GDM1 (cell line): Measurements from ENCODE around the gene CEP120.
"Not testable (repeated sequence)": the region's sequence is repeated elsewhere in the genome, so short reads cannot be mapped to it uniquely, and the experiment has no call there.

Source experiments
- DNase-seq: peaks from one replicate; lab custom pipeline; 2025; lab: John Stamatoyannopoulos, UW

Gene CEP120

DNA sequence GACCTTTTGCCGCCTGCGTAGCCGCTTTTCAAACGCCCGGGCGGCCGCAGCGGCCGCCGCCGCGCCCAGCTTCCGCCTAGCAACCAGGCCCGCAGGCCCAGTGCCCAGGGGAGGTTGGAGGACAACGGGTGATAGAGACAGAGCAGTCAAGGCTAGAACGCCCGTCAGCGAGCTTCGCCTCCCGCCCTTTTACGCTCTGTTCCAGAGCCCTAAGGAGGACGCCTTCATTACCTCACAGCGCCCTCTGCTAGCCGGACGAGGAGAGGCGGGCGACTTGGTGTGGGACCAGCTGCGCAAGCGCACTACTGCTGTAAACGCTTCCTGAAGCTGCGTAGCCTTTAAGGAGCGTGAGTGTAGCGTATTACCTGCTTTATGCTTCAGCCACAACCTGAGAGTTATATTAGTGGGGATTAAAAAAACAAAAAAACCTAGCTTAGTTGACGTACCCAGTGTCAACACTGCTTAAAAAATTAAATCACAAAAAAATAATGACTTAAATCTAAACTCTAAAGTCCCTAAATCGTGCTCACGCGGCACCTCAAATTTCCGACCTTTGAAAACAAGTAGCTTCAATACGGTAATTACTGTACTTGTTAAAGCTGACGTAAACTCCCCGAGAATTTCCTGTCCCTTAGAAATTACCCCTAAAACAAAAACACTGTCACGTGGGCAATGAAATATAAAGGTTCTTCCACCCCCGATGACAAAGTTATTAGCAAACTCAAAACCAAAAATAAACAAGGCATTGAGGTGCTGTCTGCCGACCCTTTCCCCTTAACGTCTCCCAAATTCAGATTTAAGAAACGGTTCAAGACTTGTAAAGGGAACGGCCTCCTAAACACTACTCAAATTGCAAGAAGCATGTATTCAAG lies at the start of gene CEP120:
TSS of gene CEP120 (minus strand) at position 126 of the 872 bp plus-strand sequence. CDS start 405 bp downstream, outside the sequence.
- peak; percentile 99 for DNase-seq

DNA sequence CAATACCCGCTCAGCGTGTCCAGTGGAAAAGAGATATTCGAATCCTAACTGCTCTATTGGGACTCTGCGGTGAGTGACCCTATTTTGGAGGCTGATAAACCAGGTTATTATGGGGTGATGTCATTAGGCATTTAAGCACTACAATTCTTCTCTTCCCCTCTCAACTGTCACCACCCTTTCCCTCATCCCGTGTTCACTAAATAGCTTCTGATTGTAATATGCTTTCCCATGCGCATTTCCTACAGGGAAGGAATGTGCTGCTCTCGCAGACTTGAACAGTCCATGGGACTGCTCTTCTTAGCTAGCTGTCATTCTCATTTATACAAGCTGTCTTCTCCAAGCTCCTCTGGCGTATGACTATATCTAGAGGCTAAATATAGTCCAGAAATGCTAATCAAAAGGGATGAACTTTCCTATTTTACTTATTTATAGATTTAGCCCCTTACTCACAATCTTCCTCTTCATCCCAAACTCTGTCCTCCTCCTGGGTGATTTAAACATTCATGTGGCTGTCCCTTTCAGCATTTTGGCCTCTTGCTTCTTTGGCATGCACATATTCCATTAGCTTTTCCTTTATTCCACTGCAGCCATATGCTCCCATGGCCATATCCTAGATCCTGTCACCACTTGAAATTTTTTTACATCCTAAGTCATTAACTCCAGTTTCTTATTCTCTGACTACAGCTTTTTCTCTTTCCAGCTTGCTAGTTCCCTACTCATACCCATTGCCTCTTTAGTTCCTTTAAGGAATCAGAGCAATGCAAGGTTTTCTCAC lies 49.1 kb upstream of the CEP120 start:
- no peak for DNase-seq

DNA sequence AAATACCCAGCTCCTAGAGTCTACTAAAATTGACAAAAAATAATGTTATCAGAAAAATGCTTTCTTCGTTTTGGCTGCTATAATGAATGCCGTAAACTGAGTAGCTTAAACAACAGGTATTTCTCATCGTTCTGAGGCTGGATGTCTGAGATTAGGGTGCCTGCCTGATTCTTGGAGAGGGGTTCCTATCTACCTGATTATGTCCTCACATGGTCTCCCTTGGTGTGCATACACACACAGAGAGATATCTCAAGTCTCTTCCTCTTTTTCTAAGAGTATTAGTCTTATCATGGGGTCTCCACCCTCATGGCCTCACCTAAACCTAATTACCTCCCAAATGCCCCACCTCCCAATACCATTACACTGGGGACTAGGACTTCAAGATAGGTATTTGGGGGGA lies 48.2 kb upstream of the CEP120 start:
- no peak for DNase-seq

DNA sequence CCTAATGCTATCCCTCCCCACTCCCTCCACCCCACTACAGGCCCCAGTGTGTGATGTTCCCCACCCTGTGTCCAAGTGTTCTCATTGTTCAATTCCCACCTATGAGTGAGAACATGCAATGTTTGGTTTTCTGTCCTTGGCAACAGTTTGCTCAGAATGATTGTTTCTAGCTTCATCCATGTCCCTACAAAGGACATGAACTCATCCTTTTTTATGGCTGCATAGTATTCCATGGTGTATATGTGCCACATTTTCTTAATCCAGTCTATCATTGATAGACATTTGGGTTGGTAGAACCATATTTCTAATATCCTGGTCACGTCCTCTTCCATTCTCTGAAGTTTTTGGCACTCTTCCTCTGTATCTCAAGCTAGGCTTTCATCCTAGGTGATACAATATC lies 43.6 kb upstream of the CEP120 start:
- not testable (repeated sequence) for DNase-seq

DNA sequence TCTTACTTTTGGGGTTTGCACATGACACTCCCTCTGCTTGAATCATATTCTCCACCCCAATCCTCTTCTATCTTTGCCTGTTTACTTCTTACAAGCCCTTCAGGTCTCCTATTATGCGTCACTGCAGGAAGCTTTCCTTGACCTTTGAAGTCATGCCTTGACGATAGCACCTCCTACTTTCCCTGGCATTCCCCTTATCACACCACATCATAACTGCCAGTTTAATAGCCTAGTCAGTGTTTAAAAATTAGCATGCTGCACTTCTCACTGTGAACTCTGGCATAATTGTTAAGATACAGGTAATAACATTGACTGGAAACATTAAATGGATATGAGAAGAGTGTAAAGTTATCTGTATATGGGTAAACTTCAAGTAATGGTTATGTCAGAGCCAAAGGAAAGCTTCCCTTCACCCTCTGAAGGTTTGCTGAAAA lies 37.1 kb upstream of the CEP120 start:
- no peak for DNase-seq

DNA sequence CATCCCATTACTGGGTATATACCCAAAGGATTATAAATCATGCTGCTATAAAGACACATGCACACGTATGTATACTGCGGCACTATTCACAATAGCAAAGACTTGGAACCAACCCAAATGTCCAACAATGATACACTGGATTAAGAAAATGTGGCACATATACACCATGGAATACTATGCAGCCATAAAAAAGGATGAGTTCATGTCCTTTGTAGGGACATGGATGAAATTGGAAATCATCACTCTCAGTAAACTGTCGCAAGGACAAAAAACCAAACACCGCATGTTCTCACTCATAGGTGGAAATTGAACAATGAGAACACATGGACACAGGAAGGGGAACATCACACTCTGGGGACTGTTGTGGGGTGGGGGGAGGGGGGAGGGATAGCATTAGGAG lies 35.8 kb upstream of the CEP120 start:
- not testable (repeated sequence) for DNase-seq

DNA sequence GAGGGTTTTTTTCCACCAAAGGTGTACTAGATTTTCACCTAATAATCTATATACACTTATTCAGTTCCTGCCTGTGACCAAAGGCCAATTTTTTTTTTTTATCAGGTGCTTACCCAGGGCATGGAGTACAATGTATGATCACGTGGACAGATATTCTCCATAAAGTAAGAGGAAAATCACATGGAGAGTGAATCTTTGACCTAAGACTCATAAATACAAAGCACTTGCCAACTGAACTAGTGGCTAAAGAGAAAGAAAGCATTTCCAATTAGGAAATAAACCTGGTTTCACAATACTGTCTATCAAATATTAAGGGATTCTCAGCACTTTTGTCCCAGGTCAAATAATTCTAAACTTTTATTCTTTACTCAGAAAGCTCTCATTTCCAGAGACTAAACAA lies 33.0 kb upstream of the CEP120 start:
- no peak for DNase-seq

DNA sequence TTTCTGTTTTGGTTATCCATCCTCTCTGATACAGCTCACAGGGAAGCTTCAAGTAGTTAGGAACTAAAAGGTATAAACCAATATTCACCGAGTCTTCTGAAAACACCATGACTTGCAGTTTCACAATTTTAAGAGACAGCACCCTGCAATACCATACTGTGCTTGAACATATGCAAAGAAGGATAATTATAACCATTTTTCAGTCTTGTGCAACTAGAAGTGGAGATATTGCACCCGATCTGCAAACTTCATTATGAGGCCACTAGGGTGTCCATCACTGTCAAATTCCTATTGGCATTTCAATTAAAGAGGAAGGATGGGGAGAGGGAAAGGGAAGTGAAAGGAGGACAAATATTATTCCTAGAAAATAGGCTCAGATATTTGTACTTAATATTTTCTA lies 32.4 kb upstream of the CEP120 start:
- DNase-seq = no peak

DNA sequence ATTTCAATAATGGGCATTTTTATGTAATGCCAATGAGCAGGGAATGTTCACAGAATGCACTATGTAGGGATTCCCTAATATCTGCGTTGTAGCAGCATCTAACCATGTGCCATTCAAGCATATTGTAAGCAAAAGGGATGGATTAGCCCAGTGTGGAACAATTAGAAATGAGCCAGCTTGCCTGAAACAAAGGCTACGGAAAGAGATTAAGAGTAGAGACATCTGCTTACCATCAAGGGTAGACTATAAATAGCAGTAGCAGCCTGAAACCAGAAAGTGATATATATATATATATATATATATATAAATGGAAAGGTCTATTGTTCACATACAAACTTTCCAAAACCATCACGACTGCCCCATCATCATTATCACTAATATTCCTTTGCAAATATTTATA lies 31.9 kb upstream of the CEP120 start:
- no peak for DNase-seq

DNA sequence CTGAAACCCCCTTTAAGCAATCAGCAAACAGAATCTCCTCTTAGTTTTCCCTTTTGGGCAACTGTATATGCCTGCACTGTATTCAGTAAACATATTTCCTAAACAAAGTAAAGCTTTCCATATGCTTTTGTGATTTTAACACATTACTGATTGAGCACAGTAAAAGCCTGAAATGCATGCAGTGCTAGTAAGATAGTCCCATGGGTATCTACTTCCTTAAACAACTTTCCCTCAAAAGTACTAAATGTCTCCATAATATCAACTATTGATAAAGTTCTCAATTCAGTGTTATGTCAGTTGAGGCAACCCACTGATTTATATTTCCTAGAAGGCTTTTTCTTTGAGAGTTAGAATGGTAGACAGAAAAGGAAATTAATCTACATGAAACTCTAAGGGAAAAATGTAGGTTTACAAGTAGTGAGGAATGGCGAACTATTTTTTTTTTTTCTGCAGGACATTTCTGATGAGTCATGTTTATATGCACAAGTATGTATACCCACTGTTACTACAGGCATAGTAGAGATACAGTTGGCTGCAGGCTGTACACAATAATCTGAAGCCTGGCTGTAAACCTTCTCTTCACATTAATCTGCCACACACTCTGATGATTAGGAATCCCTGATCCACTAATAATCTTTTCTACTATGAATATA lies 31.2 kb upstream of the CEP120 start:
- DNase-seq = no peak

DNA sequence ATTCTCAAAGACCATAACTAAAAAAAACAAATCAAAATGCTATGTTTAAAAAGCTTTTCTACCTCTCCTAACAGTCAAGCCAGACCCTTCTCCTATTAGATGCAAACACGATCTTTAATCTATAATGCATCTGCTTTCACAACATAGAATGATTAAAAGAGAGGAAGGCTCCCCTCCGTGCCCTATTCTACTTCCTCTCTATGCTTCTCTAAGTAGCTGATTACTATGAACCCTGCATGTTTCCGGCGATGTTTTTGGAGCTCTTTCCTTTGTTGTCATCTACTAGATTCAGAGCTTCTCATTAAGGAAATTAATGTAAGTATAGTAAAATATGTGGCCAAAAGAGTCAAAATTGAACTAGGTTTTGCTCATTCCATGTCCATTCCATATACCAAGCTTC lies 29.2 kb upstream of the CEP120 start:
- no peak for DNase-seq

DNA sequence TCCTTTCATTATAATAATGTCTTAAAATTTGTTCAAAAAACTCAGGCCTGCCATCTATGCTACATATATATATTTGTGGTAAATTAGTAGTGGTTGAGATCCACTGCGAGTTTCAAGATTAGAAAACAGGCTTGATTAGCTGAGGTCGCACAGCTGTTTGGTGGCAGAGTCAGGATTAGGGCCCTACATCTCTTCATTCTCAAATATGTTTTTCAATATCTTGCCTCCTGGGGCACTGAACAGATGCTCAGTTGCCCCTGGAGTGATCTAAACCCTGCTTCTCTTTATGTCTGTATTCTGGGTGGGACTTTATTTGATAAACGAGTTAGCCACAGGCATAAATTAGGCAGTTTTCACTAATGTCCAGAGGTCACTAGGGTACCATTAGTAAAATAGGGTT lies 27.8 kb upstream of the CEP120 start:
- no peak for DNase-seq

DNA sequence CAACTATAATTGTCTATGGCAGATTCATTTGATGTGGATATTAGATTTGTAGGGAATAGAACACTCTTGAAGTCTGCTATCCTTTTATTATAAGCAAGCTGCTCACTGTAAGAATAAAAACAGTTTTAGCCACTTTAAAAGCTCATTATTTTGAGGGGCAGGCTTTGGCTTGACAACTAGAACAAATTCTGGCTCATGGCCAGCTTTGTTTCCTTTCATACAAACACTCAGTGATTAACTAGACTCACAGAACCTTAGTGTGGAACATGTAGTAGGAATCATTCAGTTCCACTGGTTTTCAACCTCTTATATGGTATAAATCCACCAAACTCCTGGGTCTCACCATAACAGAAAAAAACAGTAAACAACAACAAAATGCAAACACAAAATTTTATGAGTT lies 27.4 kb upstream of the CEP120 start:
- no peak for DNase-seq

DNA sequence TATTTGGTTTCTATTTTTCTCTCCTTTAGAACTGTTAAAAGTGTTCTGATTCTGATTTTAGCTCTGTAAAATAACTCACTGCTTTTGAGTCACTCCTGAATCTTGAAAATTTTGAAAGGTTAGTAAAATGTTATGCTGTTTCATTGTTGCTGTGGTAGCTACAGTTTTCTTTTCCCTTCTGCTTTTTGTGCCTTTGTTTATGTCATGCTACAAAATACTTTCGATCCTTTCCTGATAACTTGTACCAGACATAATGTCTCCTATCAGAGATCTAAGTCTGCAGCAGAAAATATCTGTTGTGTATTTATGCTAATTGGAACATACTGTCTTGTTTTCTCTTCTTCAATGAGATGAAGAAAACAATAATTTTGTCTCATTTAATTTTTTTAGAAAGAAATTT lies 26.9 kb upstream of the CEP120 start:
- no peak for DNase-seq

DNA sequence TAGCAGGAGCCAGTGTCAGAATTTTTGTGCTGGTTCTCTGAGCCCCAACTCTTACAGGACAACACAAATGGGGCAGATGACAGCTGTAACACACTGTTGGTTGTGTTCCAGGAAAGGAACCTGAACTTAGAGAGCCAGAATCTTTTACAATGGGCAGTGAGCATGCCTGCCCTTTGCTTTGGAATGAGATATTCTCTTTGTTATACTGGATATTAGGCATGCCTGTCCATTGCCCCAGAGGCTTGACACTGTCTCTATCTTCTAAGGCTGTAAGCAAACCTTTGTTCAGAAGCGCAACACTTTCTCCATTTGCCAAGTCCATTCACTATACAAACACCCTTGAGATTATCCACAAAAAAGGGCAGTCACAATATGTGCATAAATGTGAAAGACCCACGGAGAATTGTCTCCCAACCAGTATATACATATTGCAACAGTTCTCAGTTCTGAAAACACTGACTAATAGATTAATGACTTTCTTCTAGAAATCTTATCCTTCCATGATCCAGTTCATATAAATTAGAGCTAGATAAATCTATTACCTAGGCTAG lies 26.3 kb upstream of the CEP120 start:
- DNase-seq = no peak

DNA sequence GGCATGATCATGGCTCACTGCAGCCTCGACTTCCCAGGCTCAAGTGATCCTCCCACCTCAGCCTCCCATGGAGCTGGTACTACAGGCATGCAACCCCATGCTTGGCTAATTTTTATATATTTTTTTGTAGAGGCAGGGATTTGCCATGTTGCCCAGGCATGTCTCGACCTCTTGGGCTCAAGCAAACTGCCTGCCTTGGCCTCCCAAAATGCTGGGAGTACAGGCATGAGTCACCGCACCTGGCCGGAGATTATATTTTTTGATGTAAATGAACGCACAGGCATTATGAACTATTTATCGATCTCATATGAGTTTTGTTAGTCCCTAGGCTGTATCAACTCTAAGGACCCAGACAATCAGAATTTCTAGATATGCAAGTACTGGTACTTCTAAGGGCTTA lies 25.5 kb upstream of the CEP120 start:
- no peak for DNase-seq

DNA sequence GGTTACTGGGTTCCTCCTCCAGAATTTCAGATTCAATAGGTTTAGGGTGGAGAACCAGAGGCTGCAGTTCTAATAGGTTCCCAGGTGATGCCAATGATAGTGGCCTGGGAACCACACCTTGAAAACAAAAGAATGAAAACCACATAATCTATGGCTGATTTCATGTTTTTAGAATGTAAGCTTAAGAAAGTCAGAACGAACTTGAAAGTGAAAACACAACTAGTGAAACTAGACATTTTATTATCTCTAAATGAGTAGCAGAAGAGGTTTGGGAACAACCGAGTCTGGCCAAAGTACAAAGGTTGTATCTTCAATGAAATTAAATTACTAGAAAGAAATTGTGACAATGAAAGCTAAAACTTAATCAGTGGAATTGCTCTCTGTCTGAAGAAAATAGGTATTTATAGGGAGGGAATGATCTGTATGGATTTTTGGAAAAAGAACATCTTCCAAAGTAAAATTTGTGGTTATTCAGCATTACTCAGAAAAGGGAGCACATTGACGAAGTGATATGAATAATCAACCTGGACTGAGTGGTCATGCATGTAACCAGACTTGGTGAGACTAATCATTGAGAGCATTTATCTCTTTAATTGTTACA lies 24.9 kb upstream of the CEP120 start:
- no peak for DNase-seq

DNA sequence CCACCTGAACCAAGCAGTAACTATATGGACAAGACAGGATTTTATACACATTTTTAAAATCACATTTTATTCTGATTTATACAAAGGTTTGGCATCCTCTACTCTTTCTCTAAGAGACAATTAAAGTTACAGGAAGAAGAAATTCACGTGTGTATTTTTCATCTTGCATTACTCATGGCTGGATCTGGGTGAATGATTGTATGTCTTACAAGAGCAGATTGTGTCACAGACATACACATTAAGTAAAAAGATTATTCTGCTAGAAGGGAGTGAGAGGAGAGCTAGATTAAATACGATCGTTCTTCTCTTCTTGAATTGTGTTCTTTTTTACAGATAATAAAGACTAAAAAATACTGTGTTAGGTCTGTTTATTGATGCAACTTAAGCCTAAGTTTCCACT lies 20.8 kb upstream of the CEP120 start:
- DNase-seq = no peak

DNA sequence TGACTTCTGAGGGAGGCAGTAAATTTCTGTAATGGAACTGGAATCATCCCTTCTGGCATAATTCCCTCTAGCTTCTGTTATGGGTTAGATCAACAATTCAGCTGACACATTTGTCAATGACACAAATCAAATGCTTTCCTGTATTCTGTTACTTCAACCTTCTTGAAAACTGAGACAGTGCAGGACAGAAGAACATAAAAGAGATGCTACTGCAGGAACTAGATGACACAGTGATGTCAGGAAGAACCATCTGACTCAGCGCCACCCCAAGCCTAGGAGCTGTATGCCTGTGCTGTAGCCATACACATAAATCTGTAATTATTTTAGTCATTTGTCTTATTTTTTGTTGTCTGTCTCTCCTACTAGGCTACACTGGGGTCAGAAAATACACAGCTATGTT lies 18.2 kb upstream of the CEP120 start:
- no peak for DNase-seq

DNA sequence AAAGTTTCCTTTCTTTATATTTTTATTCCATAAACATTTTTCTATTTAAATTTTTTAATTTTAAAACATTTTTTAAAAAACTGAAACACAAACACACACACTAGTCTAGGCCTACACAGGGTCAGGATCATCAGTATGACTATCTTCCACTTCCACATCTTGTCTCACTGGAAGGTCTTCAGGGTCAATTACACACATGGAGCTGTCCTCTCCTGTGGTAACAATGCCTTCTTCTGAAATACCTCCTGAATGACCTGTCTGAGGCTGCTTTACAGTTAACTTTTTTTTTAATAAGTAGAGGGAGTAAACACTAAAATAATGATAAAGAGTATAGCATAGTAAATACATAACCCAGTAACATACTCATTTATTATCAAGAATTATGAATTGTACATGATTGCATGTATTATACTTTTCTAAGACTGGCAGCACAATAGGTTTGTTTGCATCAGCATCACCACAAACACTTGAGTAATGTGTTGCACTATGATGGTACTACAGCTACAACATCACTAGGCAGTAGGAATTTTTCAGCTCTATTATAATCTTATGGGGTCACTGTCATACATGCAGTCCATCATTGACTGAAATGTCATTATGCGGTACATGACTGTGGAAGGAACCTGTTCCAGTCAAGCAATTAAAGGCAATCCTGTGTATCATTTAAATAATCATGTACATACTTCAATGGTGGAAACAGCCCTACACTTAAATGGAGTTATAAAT lies 17.4 kb upstream of the CEP120 start:
- DNase-seq = no peak

DNA sequence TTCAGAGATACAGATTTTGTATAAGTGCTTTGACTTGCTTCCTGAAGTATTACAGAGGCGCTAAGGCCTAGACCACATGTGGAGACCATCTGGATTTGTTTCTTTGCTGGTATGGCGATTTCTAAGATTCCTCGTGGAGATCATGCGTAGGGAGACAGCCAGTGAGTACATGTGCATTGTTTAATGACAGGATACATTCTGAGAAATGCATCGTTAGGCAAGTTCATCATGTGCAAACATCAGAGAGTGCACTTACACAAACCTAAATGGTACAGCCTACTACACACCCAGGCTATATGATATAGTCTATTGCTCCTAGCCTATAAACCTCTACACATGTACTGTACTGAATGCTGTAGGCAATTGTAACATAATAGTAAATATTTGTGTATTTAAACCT lies 16.5 kb upstream of the CEP120 start:
- no peak for DNase-seq
